B cell (primary cell): Measurements from ENCODE around the gene APH1B. TPM values are rescaled to one million over a fixed set of nuclear protein-coding genes. Genes with fewer than 3 reads are reported as not detected.

Experiments used
- ATAC-seq: fragments of 200-7000 bp; cut with Tn5 transposase; one replicate; pipeline ENCODE4 v1.10.0; 2021; ENCODE audit warnings: low read depth, mild to moderate bottlenecking, moderate number of reproducible peaks, moderate library complexity
- CTCF ChIA-PET: fragments of 350-600 bp; sonication (Branson Sonifier 250); formaldehyde crosslinking; loops from one replicate; lab custom pipeline; 2021; ENCODE audit warnings: antibody characterized with exemption, inconsistent platforms; lab: Charles Lee
- POLR2A ChIA-PET: fragments of 350-600 bp; sonication (Branson Sonifier 250); formaldehyde crosslinking; loops from one replicate; lab custom pipeline; 2021; ENCODE audit warnings: antibody characterized with exemption; lab: Charles Lee
- DNase-seq: peaks from one replicate; pipeline ENCODE4 v3.0.0; 2013
- H2AFZ ChIP-seq: 2 replicates; pipeline ENCODE4 v1.6.1; 2012; ENCODE audit warnings: mild to moderate bottlenecking, low read depth, low read length; ENCODE audit not compliant: insufficient read depth, poor library complexity, severe bottlenecking
- H3K27ac ChIP-seq, 2 donors: 1 replicate in 1 of 2; 2 replicates in 1 of 2; pipeline ENCODE4 v1.5.1; 2012 to 2013; ENCODE audit warnings: low read length in 2 of 2, mild to moderate bottlenecking in 2 of 2, moderate library complexity in 1 of 2
- H3K27me3 ChIP-seq, 4 experiments: fragments of 200-600 bp in 1 of 4; sonication (generic) in 1 of 4; replicated peaks in 1 of 4; 1 replicate in 2 of 4; 2 replicates in 2 of 4; pipeline versions ENCODE4 v1.6.1 to v1.7.0; 2013 to 2016; ENCODE audit warnings: low read length in 3 of 4, mild to moderate bottlenecking in 2 of 4, mixed read lengths in 1 of 4, moderate library complexity in 1 of 4; ENCODE audit not compliant: insufficient read depth in 4 of 4, control insufficient read depth in 3 of 4; ENCODE audit errors: control extremely low read depth in 1 of 4
- H3K36me3 ChIP-seq, 2 experiments: replicated peaks in 1 of 2; 1 replicate in 1 of 2; 2 replicates in 1 of 2; pipeline versions ENCODE4 v1.6.1 to v1.7.1; 2013; ENCODE audit warnings: low read length in 1 of 2; ENCODE audit not compliant: insufficient read depth in 2 of 2, control insufficient read depth in 1 of 2; ENCODE audit errors: control extremely low read depth in 1 of 2, extremely low read depth in 1 of 2
- H3K4me1 ChIP-seq, 2 donors: fragments of 200-600 bp in 1 of 2; sonication (generic) in 1 of 2; 1 replicate in 1 of 2; 2 replicates in 1 of 2; pipeline versions ENCODE4 v1.5.1 to v1.6.1; 2013 to 2017; ENCODE audit warnings: low read length in 2 of 2; ENCODE audit not compliant: control insufficient read depth in 2 of 2, insufficient read depth in 2 of 2
- H3K4me2 ChIP-seq: replicated peaks from 2 replicates; pipeline ENCODE3; 2012; ENCODE audit warnings: mild to moderate bottlenecking, low read depth, low read length; ENCODE audit not compliant: poor library complexity, severe bottlenecking
- H3K4me3 ChIP-seq, 5 experiments: fragments of 200-600 bp in 1 of 5; sonication (generic) in 1 of 5; 1 replicate in 3 of 5; 2 replicates in 2 of 5; pipeline versions ENCODE4 v1.5.1 to v1.7.0; 2011 to 2016; ENCODE audit warnings: low read length in 4 of 5, mild to moderate bottlenecking in 4 of 5, low read depth in 2 of 5, control low read depth in 1 of 5, moderate library complexity in 1 of 5; ENCODE audit not compliant: insufficient read depth in 1 of 5; ENCODE audit errors: control extremely low read depth in 1 of 5, extremely low read depth in 1 of 5
- H3K79me2 ChIP-seq: fragments of 200-600 bp; sonication (generic); one replicate; pipeline ENCODE4 v1.6.0; 2016; ENCODE audit warnings: low read length; ENCODE audit not compliant: control insufficient read depth, insufficient read depth
- H3K9ac ChIP-seq: fragments of 200-600 bp; sonication (generic); 2 replicates; pipeline ENCODE4 v1.6.1; 2017; ENCODE audit warnings: mild to moderate bottlenecking, low read length, moderate library complexity
- H3K9me3 ChIP-seq, 3 donors: one replicate each; pipeline versions ENCODE4 v1.6.1 to v1.7.1; 2013; ENCODE audit warnings: low read length in 2 of 3; ENCODE audit not compliant: control insufficient read depth in 2 of 3, insufficient read depth in 1 of 3; ENCODE audit errors: control extremely low read depth in 1 of 3
- H4K20me1 ChIP-seq: 2 replicates; pipeline ENCODE4 v1.6.0; 2012; ENCODE audit warnings: mild to moderate bottlenecking, low read length; ENCODE audit not compliant: insufficient read depth, control insufficient read depth, poor library complexity, severe bottlenecking
- H3K27ac Mint-ChIP-seq: one replicate; pipeline ENCODE4 v1.8.0; 2021; ENCODE audit warnings: mixed read lengths
- H3K27me3 Mint-ChIP-seq: one replicate; pipeline ENCODE4 v1.8.0; 2021; ENCODE audit warnings: mixed read lengths
- H3K4me1 Mint-ChIP-seq: one replicate; pipeline ENCODE4 v1.8.0; 2021; ENCODE audit warnings: mixed read lengths
- H3K4me3 Mint-ChIP-seq: one replicate; pipeline ENCODE4 v1.8.0; 2021; ENCODE audit warnings: mixed read lengths
- H3K9me3 Mint-ChIP-seq: one replicate; pipeline ENCODE4 v1.8.0; 2022; ENCODE audit warnings: mixed read lengths; ENCODE audit not compliant: insufficient read depth
- EZH2 ChIP-seq: IDR thresholded peaks from 2 replicates; pipeline ENCODE4 v1.6.1; 2012; ENCODE audit warnings: borderline replicate concordance, low read depth, mild to moderate bottlenecking, moderate library complexity, low read length; ENCODE audit not compliant: insufficient read depth, poor library complexity, severe bottlenecking
- WGBS: methylation state at CpG from one replicate; pipeline ENCODE4 v1.1.5; 2013; ENCODE audit warnings: missing lambda C conversion rate; ENCODE audit not compliant: insufficient coverage; 5-methylcytosine and 5-hydroxymethylcytosine counted together
- intact Hi-C: fragments of 100-400 bp; cut with micrococcal nuclease; formaldehyde crosslinking; loops from one replicate; pipeline ENCODE4 v1.10.0; 2022
- polyA plus RNA-seq: library from polyadenylated mRNA; depleted of rRNA; stranded (reverse); fragments of >200 nt; gene quantifications from 2 replicates; pipeline ENCODE4 v1.2.3, GENCODE V29; 2012
- total RNA-seq, 2 donors: library from RNA; stranded (reverse); fragments of 120-200 nt in 1 of 2; gene quantifications; 1 replicate in 1 of 2; 2 replicates in 1 of 2; pipeline versions ENCODE4 v1.2.3 to v1.2.4, GENCODE V29; 2013 to 2022
- TF ChIP-seq, protein P1 (sequence below): fragments of 200-600 bp; IDR thresholded peaks from one replicate; pipeline ENCODE4 v1.8.0; 2022; ENCODE audit warnings: antibody characterized with exemption, mild to moderate bottlenecking

Gene APH1B
- total and polyA plus RNA-seq, 2 donors (not counting 1 experiment from before 2014, with no cell fraction given), result 7.6 to 45.2 TPM

GRCh38 chr15:63254991-63255390, 22.4 kb upstream of the APH1B start:
- intact Hi-C loops, result no loop called here
- no peaks in the 10 kb centered on the region for H3K27me3 Mint-ChIP-seq
- ATAC-seq (no peak), DNase-seq (no peak)
- TF ChIP-seq EZH2, result no peak
- TF ChIP-seq, protein P1, sequence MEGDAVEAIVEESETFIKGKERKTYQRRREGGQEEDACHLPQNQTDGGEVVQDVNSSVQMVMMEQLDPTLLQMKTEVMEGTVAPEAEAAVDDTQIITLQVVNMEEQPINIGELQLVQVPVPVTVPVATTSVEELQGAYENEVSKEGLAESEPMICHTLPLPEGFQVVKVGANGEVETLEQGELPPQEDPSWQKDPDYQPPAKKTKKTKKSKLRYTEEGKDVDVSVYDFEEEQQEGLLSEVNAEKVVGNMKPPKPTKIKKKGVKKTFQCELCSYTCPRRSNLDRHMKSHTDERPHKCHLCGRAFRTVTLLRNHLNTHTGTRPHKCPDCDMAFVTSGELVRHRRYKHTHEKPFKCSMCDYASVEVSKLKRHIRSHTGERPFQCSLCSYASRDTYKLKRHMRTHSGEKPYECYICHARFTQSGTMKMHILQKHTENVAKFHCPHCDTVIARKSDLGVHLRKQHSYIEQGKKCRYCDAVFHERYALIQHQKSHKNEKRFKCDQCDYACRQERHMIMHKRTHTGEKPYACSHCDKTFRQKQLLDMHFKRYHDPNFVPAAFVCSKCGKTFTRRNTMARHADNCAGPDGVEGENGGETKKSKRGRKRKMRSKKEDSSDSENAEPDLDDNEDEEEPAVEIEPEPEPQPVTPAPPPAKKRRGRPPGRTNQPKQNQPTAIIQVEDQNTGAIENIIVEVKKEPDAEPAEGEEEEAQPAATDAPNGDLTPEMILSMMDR, result no peak
- no peak overlapping the region for H3K9ac ChIP-seq
- H3K27me3 ChIP-seq, result no peaks in the 10 kb centered on the region
- no peak overlapping the region for H3K4me3 Mint-ChIP-seq
- no peaks in the 10 kb centered on the region for H3K9me3 Mint-ChIP-seq
- H3K79me2 ChIP-seq, result peaks cover 20% of the 10 kb centered on the region
- CTCF ChIA-PET, result no interaction called here
- H4K20me1 ChIP-seq, result peaks cover 22% of the 10 kb centered on the region
- peaks cover 0 to 4% (median 0%) of the 10 kb centered on the region in 3 donors for H3K9me3 ChIP-seq
- peaks cover 6 to 60% of the 10 kb centered on the region in 2 experiments for H3K36me3 ChIP-seq
- no peak overlapping the region for H3K27ac ChIP-seq
- H3K27ac Mint-ChIP-seq, result no peak overlapping the region
- no CpG with 5 or more reads among the region's 2 CpGs for WGBS
- no peak overlapping the region for H3K4me2 ChIP-seq
- H3K4me1 ChIP-seq, result no peaks in the 10 kb centered on the region
- no peaks in the 10 kb centered on the region for H3K4me1 Mint-ChIP-seq
- H2AFZ ChIP-seq, result no peak overlapping the region
- POLR2A ChIA-PET, result no interaction called here
- H3K4me3 ChIP-seq, result no peak overlapping the region

GRCh38 chr15:63255489-63255990, 21.9 kb upstream of the APH1B start:
- H3K4me3 Mint-ChIP-seq, result no peak overlapping the region
- DNase-seq, result no peak
- no CpG with 5 or more reads among the region's 1 CpG for WGBS
- intact Hi-C loops, result no loop called here
- peaks cover 0 to 4% (median 1%) of the 10 kb centered on the region in 3 donors for H3K9me3 ChIP-seq
- peaks cover 10 to 60% of the 10 kb centered on the region in 2 experiments for H3K36me3 ChIP-seq
- H4K20me1 ChIP-seq, result peaks cover 21% of the 10 kb centered on the region
- no peak overlapping the region for H3K27ac ChIP-seq
- H3K27ac Mint-ChIP-seq, result no peak overlapping the region
- no peak overlapping the region for H3K4me2 ChIP-seq
- H3K79me2 ChIP-seq, result peaks cover 16% of the 10 kb centered on the region
- no peaks in the 10 kb centered on the region for H3K9me3 Mint-ChIP-seq
- H3K4me1 ChIP-seq, result no peaks in the 10 kb centered on the region
- H3K4me3 ChIP-seq, result no peak overlapping the region
- TF ChIP-seq, protein P1, result no peak
- TF ChIP-seq EZH2, result no peak
- ChIA-PET POLR2A (no interaction called here), CTCF (no interaction called here)
- no peak overlapping the region for H3K9ac ChIP-seq
- no peaks in the 10 kb centered on the region for H3K4me1 Mint-ChIP-seq
- H3K27me3 ChIP-seq, result no peaks in the 10 kb centered on the region
- no peaks in the 10 kb centered on the region for H3K27me3 Mint-ChIP-seq
- no peak overlapping the region for H2AFZ ChIP-seq
- ATAC-seq, result no peak
